Epithelial cell of esophagus (primary cell): ENCODE measurements around the gene TACC2.

Source experiments
- DNase-seq: peaks from one replicate; pipeline ENCODE4 v3.0.0; 2010; ENCODE audit warnings: low read depth
- H3K4me3 ChIP-seq: 2 replicates; pipeline ENCODE4 v1.5.1; 2011; ENCODE audit warnings: mild to moderate bottlenecking, low read length, control low read depth
- TF ChIP-seq, protein P1 (sequence below): IDR thresholded peaks from 2 replicates; pipeline ENCODE4 v1.5.1; 2011; ENCODE audit warnings: low read depth, mild to moderate bottlenecking, low read length, control low read depth, inconsistent platforms; ENCODE audit not compliant: insufficient read depth; ENCODE audit errors: missing control alignments

TACC2 gene

DNA sequence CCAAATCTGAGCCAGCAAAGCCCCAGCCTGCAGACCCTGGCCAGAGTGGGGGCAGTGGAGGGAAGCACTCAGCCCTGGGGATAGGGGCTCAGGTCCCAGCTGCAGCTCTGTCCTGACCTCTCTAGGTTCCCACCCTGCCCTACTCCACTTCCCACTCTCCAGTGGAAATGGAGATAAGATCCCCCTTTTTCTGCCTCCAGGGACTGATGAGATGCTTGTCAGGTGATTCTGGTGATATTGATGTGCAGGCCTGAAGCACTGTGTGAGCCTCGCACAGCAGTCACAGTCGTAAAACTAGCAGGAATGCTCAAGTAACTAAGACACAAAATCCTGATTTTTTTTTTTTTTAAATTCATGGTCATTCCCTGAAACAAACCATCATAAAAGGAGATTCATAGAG lies 227.1 kb downstream of the TACC2 start:
- no peak for DNase-seq
- no peak overlapping the region for H3K4me3 ChIP-seq
- TF ChIP-seq, protein P1, sequence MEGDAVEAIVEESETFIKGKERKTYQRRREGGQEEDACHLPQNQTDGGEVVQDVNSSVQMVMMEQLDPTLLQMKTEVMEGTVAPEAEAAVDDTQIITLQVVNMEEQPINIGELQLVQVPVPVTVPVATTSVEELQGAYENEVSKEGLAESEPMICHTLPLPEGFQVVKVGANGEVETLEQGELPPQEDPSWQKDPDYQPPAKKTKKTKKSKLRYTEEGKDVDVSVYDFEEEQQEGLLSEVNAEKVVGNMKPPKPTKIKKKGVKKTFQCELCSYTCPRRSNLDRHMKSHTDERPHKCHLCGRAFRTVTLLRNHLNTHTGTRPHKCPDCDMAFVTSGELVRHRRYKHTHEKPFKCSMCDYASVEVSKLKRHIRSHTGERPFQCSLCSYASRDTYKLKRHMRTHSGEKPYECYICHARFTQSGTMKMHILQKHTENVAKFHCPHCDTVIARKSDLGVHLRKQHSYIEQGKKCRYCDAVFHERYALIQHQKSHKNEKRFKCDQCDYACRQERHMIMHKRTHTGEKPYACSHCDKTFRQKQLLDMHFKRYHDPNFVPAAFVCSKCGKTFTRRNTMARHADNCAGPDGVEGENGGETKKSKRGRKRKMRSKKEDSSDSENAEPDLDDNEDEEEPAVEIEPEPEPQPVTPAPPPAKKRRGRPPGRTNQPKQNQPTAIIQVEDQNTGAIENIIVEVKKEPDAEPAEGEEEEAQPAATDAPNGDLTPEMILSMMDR: no peak

DNA sequence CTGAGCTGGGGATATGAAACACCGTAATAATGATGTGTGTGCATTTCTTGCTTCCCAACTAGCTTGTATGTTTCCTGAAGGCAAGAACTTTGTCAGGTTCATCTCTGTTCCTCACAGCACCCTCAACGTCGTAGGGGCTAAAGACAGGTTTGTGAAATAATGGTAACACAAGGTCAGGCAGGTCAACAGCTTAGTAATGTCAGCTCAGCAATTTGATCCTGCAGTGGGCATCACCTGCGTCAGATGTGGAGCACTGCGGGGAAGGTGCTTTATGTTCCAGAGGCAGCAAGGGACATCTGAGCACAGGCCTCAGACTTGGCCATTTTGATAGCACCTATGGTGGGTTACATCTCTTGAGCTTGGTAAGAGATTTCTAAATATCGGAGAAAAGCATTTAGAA lies 230.4 kb downstream of the TACC2 start:
- TF ChIP-seq, protein P1: no peak
- H3K4me3 ChIP-seq: no peak overlapping the region
- no peak for DNase-seq

DNA sequence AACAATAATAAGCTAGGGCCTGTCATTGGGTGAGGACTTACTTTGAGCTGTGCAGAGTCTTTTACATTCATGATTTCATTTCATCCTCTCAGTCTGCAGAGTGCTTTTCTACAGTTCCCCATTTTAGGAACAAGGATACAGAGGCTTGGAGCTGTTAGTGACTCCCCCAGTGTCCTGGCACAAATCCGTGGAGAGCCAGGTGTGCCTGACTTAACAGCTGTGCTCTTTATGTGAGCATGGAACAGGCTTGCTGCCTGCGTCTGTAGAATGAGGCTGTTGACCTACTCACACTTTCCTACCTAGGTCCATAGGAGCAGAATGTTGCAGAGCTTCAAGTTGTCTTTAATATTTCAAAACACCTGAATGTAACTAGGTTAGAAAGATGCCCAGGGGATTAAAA lies 231.8 kb downstream of the TACC2 start:
- TF ChIP-seq, protein P1: no peak
- DNase-seq: no peak
- no peak overlapping the region for H3K4me3 ChIP-seq

DNA sequence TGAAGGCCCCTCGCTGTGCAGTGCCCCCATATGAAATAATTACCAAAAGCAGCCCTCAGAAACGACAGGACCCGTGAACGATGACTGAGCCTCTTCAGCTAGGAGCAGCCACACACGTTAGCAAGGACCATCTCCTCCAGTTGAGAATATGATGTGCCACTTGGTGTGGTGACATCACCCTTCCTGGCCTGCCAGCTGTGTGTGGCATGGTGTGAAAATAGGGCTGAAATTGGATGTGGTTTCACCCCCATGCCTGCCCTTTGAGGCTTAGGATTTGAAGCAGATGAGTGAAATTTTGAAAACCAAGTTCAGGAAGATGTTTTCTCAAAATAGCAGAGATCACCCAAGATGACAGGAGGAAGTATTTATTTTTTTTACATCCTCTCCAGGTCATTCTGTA lies 233.0 kb downstream of the TACC2 start:
- no peak for DNase-seq
- TF ChIP-seq, protein P1: no peak
- no peak overlapping the region for H3K4me3 ChIP-seq

DNA sequence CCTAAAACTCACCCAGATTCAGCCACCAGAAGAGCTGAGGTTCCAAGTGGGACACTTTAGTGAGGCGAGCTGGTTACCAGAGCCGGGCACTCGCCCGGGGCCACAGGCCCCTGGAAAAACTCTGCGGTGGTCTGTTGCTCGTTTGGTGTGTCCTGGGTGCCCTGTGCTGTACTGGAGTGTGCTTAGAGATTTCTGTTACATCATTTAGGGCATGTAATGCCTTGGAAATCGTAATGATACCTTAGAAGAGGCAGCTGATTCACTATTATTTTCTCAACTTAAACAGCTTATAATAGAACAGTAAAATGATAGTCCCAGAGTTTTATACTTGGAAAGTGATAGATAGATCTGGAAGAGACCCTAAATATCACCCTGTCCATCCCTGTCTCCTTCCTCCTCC lies 233.7 kb downstream of the TACC2 start:
- DNase-seq: no peak
- H3K4me3 ChIP-seq: no peak overlapping the region
- TF ChIP-seq, protein P1: no peak

GRCh38 chr10:122224159-122224558 lies 235.2 kb downstream of the TACC2 start:
- no peak overlapping the region for H3K4me3 ChIP-seq
- TF ChIP-seq, protein P1: no peak
- no peak for DNase-seq

DNA sequence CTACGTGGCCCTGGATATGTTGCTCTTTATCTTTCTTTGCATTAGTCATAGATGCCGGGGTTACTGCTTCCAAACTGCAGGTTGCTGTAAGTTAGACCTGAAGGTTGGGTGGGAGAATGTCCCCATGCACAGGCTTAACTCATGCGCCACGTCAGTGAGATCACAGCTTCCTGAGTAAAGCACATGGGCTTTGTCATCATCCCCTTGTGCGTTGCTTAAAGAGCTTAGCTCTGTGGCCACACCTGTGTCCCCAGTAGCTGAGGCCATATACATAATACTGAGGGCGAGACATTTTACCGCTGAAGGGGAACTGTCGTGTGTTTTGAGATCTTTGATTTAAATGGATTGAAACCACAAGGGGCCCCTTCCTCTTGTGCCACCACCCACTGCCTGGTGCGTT lies 236.4 kb downstream of the TACC2 start:
- DNase-seq: no peak
- H3K4me3 ChIP-seq: no peak overlapping the region
- TF ChIP-seq, protein P1: no peak
